Measurements from ENCODE around the gene ATRX. TPM values are rescaled to one million over a fixed set of nuclear protein-coding genes. Genes with fewer than 3 reads are reported as not detected.

Gene ATRX
- total and polyA plus RNA-seq, 2 experiments from 2014 or later: 162 to 179 TPM

GRCh38 chrX:77771601-77772000, 14.4 kb downstream of the ATRX start:
- Histone ChIP-seq H3K27me3 (ENCODE audit: insufficient read depth) (no peaks in the 10 kb centered on the region), H3K9me2 (ENCODE audit: insufficient read depth) (no peaks in the 10 kb centered on the region), H3F3A (replicated peaks; ENCODE audit: low read depth) (no peaks in the 10 kb centered on the region), H3K4me2 (no peak overlapping the region), H3K27ac (ENCODE audit: low read depth) (no peak overlapping the region), H3K79me2 (replicated peaks; ENCODE audit: insufficient read depth) (peaks cover 94% of the 10 kb centered on the region), H3K4me1 (ENCODE audit: insufficient read depth) (no peaks in the 10 kb centered on the region), H4K20me1 (replicated peaks; ENCODE audit: insufficient read depth) (peaks cover 29% of the 10 kb centered on the region), H2AFZ (no peak overlapping the region), H3K4me3 (no peak overlapping the region), H3K36me3 (ENCODE audit: insufficient read depth) (no peaks in the 10 kb centered on the region)
- Mint-ChIP-seq H3K27ac (no peak overlapping the region), H3K4me3 (no peak overlapping the region), H3K9me3 (peaks cover 2% of the 10 kb centered on the region; the same call in 2 of the 3 replicates), H3K36me3 (ENCODE audit: low read depth) (peaks cover 10% of the 10 kb centered on the region), H3K27me3 (ENCODE audit: insufficient read depth, low read depth, poor library complexity) (no peaks in the 10 kb centered on the region), H3K4me1 (no peaks in the 10 kb centered on the region; the same call in 2 of the 3 replicates)
- ATAC-seq (no peak), DNase-seq (ENCODE audit: low spot score) (no peak)
- TF ChIP-seq REST (IDR thresholded peaks at IDR 0.05; ENCODE audit: unreplicated experiment) (no peak), ZNF462 (CRISPR knock-in tag; IDR thresholded peaks at IDR 0.05) (no peak), ETS1 (IDR thresholded peaks at IDR 0.05) (no peak), EZH2 (IDR thresholded peaks at IDR 0.05; ENCODE audit: low read depth, unreplicated experiment) (no peak), NANOG (IDR thresholded peaks at IDR 0.05; ENCODE audit: borderline replicate concordance) (no peak), POLR2AphosphoS5 (IDR thresholded peaks at IDR 0.05; ENCODE audit: low read depth) (no peak), CTCF (conservative IDR thresholded peaks at IDR 0.05; ENCODE audit: low read depth in 2 of 2) (no peak), EZH2phosphoT487 (IDR thresholded peaks at IDR 0.05; ENCODE audit: unreplicated experiment) (no peak), CREB1 (CRISPR knock-in tag; IDR thresholded peaks at IDR 0.05; ENCODE audit: low read depth) (no peak)

Data from GM23338 (cell line).